NCI-H146 treated with DMSO at 0.1 percent for 48 hours (cell line): ENCODE results near the gene WASL.
"Not testable (repeated sequence)": the region's sequence is repeated elsewhere in the genome, so short reads cannot be mapped to it uniquely, and the experiment has no call there.

Experiments used
- DNase-seq: peaks from one replicate; lab custom pipeline; 2025; ENCODE audit not compliant: unreplicated experiment; lab: John Stamatoyannopoulos, UW

Gene WASL

DNA sequence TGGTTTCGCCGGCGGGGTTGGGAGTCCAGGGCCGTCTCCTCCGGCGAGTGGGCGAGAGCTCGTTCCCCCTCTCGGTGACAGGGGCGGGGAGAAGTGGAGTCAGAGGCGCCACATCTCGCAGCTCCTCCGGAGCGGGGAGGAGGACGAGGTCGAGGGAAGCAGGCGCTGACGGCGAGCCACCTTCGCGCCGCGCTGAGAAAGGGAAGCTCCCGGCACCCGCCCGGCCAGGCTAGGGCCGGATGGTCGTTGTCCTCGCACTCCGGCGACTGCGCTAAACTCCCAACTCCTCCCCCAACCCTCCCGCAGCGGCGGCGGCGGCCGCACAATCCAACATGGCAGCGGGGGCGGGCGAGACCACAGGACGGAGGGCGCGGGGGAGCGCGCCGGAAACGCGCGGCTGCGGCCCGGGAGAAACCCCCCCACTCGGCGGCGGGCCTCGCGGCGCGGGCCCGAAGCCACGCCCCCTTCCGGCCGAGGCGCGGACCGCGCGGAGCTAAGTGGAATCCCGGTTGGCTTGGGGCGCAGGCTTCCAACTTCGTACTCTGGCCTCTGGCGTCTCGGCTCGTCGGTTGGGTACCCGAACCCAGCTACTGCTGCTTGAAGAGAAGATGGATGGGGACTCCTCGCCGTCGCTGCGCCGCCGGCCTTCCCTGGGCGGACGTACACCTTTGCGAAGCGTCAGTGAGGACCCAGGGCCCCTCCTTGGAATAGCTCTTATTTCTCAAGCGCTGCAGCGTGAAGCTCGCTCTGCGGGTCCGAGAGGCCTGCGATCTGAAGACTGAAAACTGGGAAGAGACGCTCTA is at the start of gene WASL:
WASL (minus strand) TSS at position 270 of the 803 bp plus-strand sequence; CDS start at position 1, 269 bp downstream.
- DNase-seq = peak; percentile 86

- peak; percentile 40 for DNase-seq
Measured at GRCh38 chr7:123797673-123798531, 49.1 kb upstream of the WASL start.

- DNase-seq = no peak
Measured at GRCh38 chr7:123796568-123796967, 47.8 kb upstream of the WASL start.

- no peak for DNase-seq
Measured at GRCh38 chr7:123795917-123796316, 47.1 kb upstream of the WASL start.

DNA sequence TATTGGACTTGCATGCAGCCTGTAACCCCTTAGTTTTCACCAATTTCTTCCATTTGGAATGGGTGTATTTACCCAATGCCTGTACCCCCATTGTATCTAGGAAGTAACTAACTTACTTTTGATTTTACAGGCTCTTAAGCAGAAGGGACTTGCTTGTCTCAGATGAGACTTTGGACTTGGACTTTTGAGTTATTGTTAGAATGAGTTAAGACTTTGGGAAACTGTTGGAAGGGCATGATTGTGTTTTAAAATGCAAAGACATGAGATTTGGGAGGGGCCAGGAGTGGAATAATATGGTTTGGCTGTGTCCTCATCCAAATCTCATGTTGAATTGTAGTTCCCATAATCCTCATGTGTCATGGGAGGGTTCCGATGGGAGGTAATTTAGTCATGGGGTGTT is 46.3 kb upstream of the WASL start:
- DNase-seq = not testable (repeated sequence)

DNA sequence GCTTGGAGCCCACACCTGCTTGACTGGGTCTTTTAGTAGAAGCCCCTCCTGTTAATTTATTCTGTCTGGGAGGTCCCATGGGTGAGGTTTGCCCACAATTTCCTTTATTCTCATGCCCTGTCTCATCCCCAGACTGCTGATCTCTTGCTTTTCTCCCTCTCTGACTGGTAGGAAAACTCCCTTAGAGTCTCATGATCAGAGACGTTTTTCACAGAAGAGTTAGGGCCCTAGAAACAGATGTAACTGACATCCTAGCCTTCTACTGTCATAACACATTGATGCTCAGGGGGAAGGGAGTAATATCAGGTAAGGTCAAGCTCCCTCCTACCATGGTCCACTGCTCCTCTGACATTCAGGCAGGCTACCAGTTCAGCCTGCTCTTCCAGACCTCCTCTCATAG is 43.7 kb upstream of the WASL start:
- DNase-seq = no peak

- DNase-seq = no peak
Measured at GRCh38 chr7:123791001-123791400, 42.2 kb upstream of the WASL start.

- DNase-seq = no peak
Measured at GRCh38 chr7:123789817-123790216, 41.0 kb upstream of the WASL start.

DNA sequence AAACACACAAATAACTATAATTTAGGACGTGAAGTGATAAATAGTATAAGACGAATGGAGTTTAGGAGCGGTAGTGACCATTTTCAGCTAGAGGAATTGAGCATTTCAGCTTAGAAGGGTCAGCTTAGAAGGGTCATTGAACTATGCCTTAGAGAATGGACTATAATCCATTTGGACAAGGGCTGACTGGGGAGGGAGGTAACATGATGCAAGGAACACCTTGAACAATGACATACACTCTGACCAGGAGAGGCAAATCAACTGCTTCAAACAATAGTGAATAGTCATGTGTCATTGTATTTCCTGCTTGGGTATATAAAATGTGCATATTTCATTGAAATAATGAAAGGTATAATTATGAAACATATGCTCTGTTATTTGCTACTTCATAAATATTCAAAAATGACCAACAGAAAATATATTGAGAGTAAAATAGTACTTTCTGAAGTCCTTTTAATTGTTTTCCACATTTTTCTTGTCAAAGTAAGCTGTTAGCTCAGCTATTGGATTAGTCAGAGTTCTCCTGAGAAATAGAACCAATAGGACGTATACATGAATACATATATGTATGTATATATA is 40.5 kb upstream of the WASL start:
- no peak for DNase-seq

DNA sequence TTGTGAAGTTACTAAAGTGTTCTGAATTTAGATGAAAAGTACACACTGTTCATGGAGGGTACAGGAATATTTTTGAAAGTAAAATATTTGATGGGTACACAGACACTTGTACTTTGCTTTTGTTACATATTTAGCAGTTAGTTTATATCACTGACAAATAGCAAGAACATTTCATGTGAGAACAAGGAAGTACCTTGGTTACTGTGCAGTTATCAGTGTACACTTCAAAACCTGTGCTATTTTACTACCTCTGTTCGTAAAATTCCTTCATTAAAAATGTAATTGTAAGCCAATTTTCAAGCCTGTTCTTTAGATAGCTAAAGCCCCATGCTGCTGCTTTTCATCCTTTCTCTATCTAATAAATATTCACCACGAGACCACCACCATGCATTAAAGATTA is 39.8 kb upstream of the WASL start:
- DNase-seq = no peak

- no peak for DNase-seq
Measured at GRCh38 chr7:123787220-123788007, 38.6 kb upstream of the WASL start.

DNA sequence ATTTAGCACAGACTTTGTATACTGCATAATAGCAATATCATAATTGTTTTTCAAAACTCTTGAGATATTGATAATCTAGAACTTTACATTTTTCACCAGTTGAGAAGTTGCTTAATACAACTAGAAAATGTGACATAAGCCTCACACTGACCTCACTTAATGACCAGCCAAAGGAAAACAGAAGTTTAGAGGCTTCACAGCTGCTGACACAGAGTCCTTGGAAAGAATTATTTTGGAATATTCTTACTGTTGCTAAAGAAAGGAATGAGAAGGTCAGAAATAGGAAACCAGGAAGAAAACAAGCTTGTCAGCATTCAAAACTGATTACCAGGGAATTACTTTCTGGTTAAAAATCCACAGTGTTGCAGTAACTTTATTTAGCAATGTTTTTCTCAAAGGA is 35.5 kb upstream of the WASL start:
- no peak for DNase-seq

- no peak for DNase-seq
Measured at GRCh38 chr7:123783820-123784219, 35.0 kb upstream of the WASL start.

- DNase-seq = no peak
Measured at GRCh38 chr7:123782071-123782798, 33.4 kb upstream of the WASL start.

- DNase-seq = not testable (repeated sequence)
Measured at GRCh38 chr7:123780472-123780871, 31.7 kb upstream of the WASL start.

GRCh38 chr7:123774496-123774895 is 25.7 kb upstream of the WASL start:
- no peak for DNase-seq

DNA sequence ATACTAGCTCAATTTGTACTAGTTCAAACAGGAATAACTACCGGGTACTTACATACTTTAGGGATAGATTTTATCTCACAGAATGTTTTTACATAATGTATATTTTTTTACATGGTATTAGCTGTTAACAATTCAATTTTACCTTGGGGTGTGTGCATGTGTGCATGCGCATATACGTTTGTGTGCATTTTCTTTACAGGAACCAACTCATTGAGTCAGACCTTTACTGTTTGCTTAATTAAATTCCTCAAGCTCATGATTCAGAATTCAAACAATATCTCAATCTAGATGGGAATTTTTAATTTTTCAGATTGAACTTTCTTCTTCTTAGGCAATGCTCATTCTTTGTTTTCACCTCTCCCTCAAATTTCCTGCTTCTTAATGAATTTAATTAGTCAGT is 24.7 kb upstream of the WASL start:
- DNase-seq = no peak

DNA sequence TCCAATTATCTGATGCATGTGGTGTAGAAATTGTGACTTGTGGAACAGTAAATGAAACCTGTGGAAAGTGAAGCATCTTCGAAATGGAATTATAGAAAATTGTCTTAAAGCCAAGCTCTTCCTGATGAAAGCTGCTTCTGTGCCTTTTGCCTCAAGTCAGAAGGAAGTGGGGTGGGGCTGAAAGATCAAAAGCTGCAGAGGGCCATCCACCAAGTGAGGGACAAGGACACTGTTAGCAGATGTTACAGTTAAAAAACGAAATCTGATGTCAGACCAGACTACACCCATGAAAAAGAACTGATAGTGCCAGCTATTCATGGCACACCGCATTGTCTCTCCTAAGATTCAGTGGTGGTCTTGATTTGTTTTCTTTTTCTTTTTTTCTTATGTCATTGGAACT is 23.8 kb upstream of the WASL start:
- DNase-seq = no peak

- DNase-seq = no peak
Measured at GRCh38 chr7:123771846-123772245, 23.0 kb upstream of the WASL start.

- no peak for DNase-seq
Measured at GRCh38 chr7:123771256-123771655, 22.5 kb upstream of the WASL start.
